Measurements from ENCODE around the gene SMARCE1. TPM values are rescaled to one million over a fixed set of nuclear protein-coding genes. Genes with fewer than 3 reads are reported as not detected.
"Not testable (repeated sequence)": the region's sequence is repeated elsewhere in the genome, so short reads cannot be mapped to it uniquely, and the experiment has no call there.

The SMARCE1 gene
- polyA plus RNA-seq, 1 donor, result 115 TPM

DNA sequence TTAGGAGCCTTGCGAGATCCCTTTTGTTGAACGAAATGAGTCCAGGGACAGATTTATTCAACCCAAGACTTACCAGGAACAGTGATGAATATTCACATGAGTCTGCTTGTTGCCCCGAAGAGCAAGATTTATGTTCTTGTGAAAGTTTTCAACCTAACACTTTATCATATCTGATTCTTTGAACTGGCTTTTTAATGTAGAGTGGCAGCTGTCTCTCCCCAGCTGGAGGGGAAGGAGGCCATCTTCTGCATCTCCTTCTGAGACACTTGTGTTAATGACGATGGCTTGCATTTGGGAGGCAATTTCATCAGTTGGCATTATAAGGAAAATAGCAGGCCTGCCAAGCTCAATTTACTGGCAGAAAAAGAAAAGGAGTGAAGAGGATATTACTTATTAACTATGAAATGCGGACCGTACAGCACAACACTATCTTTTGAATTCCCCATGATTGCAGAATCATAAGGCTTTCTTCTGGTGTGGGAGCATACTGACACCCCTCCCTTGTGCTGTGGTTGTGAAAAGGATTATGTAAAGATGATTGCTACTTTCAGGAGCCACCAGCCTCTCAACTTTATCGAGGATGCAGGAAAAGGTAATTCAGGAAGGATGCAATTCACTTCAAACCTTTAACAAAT is 35.7 kb downstream of the SMARCE1 start:
- DNase-seq (ENCODE audit: low read depth), result no peak

DNA sequence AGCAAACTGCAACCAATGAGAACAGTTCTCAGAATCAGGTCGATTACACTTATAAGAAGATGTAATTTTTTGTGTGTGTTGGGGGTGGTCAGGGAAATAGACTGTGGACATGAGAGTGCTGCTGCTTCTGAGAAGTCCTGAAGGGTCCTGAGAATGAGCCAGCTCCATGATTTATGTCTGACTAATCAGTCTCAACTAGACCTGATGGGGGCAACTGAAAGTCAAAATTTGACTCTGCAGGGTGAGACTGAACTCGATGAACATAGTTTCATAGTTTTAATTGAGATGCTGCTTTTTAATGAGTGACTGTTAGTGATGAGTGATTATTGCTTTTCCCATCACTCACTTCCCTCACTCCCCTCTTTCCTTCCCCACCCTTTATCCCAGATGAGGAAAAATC is 37.3 kb downstream of the SMARCE1 start:
- DNase-seq (ENCODE audit: low read depth), result no peak

DNA sequence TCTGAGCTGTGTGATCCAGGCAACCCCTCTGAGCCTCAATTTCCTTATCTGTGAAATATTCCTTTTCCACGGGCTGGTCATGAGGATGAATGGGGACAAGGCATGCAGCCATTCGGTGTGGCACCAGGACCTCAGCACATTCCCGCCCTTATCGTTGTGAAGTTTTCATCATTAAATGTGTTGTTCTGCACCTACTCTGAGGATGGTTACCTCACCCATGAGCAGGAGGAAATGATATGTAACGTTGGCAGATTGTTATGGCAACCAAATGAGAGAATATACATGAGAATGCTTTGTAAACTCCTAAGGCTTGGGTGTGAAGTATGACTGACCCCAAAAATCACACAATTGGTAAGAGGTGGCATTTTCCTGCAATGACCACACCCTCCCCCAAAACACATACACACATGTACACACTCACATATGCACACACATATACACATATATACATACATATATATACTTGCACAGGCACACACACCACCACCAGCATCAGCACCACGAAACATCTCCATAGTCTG is 39.5 kb downstream of the SMARCE1 start:
- DNase-seq (ENCODE audit: low read depth), result no peak

DNA sequence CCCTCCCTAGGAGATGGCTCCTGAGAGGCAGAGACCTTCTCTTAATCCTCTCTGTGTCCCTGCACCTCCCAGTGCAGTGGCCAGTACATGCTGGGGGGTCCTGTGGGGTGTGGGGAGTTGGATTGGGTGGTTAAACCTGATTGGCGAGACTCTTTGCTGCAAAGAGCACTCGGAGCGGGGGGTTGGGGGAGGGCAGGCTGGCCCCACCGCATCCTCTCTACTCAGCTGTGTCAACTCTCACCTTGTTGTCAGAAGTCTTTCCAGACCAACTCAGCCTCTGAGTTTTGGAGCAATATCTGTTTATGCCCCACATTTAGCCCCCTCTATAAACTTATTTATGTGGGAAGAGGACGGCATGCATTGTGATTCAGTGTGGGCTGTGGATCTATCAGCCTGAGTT is 40.0 kb downstream of the SMARCE1 start:
- DNase-seq (ENCODE audit: low read depth), result no peak

DNA sequence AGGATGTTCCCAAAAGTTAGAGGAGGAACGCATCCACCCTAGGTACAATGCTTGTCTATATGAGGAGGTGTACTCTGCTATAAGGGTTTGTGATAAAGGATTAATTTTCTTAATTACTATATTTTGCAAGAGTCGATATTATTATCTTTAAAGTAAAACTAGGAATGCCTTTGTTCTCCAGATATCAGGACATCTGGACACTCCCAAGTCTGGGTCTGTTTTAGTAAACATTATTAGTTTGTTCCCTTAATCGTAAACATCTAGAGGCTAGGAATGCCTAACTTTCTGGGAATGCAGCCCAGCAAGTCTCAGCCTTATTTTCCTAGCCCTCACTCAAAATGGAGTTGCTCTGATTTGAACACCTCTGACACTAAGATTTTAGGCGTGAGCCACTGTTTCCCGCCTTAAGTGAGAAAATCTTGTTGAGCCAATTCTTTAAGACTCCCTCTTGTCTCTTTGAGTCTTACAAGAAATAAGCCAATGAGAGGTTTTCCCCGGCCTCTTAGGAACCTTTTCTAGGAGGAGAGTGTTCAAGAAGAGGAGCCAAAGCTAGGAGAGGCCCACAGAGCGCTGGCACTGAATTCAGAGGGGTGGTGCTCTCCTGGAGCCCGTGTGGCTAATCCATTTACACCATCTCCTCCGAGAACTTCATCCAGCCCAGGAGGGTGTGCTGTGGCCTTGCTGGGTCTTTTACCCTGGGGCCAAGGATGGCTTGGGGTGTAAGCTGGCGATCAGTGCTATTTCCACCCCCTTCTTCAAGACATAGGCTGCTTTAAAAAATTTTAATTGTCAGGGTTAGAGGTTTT is 40.9 kb downstream of the SMARCE1 start:
- no peak for DNase-seq (ENCODE audit: low read depth)

DNA sequence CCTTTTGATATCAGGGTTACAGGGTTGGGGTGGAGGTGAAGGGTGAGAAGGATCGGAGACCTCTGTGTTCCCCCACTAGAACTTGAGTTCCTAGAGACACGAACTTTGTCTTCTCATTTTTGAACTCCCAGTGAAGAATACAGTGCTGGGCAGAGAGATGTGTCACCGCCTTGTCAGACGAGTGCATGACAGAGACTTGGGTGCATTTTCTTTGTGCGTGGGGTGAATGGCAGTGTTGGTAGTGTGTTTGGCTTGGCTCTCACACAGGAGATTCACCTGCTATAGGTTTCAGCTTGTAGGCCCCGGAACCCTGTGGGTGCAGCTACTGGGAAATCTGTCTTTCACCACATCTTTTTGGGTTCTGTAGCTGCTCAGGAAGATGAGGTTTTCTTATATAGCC is 42.3 kb downstream of the SMARCE1 start:
- DNase-seq (ENCODE audit: low read depth), result no peak

- DNase-seq (ENCODE audit: low read depth), result no peak
Measured at GRCh38 chr17:40604327-40605080, 43.1 kb downstream of the SMARCE1 start.

GRCh38 chr17:40602445-40603443 is 44.9 kb downstream of the SMARCE1 start:
- no peak for DNase-seq (ENCODE audit: low read depth)

DNA sequence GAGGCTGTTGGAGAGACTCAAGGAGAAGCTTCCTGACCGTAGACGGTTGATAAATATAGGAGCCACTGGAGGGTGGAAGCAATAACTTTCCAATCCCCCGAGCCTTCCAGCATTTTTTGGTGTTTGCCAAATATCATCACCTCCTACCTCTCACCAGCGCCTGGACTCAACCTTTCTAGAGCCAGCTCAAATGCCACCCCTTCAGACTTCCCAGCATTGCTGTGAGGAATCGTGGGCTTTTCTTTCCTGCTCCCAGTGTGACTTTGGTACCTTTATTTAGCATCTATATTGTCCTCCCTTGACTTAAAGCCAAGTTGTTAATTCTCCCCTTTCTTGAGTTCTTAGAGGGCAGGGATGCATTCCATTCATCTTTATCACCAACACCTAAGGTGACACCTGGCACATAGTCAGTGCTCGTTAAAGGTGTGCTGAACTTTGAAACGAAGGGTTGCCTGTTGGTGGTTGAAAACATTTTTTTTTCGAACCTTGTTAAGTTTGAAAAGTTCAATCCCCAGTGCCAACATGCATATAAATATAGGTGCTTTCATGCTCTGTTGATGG is 47.1 kb downstream of the SMARCE1 start:
- no peak for DNase-seq (ENCODE audit: low read depth)

DNA sequence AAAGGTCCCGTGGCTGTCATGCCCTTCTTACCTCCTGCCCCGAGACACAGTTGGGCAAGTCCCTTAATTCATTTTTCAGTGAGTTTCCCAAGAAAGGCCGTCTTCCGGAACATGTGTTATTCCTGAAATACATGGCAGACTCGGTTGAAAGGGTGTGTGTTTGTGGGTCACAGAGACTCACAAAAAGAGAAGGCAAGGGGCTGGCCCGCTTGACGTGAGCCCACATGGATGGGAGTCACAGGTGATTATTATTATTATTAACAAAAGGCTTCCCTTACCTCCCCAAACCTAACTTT is 48.2 kb downstream of the SMARCE1 start:
- no peak for DNase-seq (ENCODE audit: low read depth)

DNA sequence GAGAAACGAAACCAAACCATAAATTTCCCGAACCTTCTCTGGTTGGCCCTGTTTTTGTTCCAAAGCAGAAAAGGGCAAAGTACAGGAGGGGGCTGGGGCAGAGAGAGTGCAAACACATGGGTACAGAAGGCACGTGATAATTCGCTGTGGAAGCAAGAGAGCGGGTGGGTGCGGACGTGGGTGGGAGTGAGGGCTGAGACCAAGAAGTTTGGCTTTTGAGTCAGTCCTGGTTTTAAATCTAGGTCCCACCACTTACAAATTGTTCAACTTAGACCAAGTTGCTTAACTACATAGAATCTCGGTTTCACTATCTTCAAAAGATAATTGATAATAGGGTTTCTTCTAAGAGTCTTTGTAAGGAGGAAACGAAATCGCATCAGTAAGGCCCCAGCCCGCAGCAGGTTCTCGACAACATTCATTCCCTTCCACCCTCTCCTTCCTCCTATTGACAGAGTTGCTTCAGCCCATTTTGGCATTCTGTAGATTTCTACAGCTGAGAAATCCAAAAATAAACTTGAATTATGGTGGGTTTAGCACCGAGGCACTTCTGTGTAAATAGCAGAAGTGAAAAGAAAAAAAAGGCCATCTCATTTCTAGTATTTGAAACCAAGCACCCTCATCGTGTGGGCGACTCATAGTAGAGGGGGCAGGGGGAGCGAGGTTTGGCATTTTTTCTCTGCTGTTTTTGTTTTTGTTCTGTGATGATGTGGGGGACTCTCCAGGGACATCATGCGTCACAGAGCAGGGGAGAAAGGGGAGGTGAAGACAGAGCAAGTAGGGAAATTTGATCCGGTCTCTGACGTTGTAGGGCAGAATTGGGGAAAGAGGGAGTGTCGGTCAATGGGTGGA is 48.8 kb downstream of the SMARCE1 start:
- no peak for DNase-seq (ENCODE audit: low read depth)

GRCh38 chr17:40598301-40598618 is 49.4 kb downstream of the SMARCE1 start:
- DNase-seq (ENCODE audit: low read depth), result no peak

DNA sequence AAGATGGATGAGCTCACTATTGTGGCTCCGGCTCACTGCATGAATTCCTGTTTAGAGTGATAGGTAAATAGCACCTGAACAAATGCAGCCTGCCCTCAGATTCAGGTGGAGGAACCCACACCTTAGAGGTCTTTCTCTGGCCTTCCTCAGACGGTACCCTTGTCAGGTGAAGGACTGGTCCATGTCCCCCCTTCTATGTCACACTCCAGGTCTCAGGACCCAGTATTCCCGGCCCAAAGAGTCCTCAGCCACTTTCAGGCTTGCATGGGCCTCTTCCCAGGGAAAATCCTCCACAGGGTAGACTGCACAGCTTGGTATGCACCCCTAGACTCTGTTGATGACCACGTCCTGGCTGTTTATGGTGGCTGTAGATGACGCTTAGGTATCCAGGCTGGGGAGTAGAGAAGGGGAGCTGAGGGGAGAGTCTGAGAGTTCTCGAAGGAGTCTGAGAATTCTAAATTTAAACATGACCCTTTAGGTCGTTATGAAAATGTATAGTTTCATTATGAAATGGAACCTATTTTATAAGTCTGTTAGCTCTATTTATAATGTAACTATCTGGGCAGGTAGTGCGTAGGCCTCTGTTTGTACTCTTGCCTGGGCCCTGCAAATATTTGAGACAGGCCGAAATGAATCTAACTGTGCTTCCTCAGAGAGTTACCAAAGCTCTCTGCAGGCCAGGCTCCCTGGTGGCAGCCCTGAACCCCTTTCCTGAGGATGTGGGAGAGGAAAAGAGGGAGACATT is 49.9 kb downstream of the SMARCE1 start:
- no peak for DNase-seq (ENCODE audit: low read depth)

GRCh38 chr17:40597156-40597555 is 50.5 kb downstream of the SMARCE1 start:
- DNase-seq (ENCODE audit: low read depth), result no peak

DNA sequence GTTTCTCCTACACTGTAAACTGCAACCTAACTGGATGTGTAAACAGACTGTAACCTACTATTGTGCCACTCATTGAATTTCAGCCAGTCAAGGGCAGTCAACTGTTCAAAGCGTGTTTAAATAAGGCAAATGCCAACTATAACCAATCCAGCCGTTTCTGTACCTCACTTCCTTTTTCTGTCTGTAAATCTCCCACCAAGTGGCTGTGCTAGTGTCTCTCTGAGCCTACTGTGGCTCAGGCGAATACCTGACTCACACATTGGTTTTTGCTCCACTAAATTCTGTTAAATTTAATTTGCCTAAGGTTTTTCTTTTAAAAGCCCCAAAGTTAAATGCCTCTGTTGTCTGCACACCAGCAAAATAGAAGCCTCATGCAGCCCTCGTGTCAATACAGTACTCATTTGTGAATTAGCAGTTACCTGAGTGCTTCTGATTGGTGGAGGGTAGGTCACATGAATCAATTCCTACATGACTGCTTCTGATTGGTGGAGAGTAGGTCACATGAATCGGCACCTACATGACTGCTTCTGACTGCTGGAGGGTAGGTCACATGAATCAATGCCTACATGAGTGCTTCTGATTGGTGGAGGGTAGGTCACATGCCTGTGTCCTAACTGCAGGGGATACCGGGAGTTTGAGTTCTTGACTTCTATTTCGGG is 51.2 kb downstream of the SMARCE1 start:
- DNase-seq (ENCODE audit: low read depth), result no peak

GRCh38 chr17:40590742-40591141 is 56.9 kb downstream of the SMARCE1 start:
- DNase-seq (ENCODE audit: low read depth), result no peak

GRCh38 chr17:40588552-40588951 is 59.1 kb downstream of the SMARCE1 start:
- DNase-seq (ENCODE audit: low read depth), result no peak

DNA sequence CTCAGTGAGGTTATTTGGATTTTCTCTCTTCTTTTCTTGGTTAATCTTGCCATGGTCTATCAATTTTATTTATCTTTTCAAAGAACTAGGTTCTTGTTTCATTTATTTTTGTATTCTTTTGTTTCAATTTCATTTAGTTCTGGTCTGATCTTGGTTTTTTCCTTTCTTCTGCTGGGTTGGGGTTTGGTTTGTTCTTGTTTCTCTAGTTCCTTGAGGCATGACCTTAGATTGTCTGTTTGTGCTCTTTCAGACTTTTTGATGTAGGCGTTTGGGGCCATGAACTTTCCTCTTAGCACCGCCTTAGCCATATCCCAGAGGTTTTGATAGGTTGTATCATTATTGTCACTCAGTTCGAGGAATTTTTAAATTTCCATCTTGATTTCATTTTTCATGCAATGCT is 61.4 kb downstream of the SMARCE1 start:
- DNase-seq (ENCODE audit: low read depth), result not testable (repeated sequence)

DNA sequence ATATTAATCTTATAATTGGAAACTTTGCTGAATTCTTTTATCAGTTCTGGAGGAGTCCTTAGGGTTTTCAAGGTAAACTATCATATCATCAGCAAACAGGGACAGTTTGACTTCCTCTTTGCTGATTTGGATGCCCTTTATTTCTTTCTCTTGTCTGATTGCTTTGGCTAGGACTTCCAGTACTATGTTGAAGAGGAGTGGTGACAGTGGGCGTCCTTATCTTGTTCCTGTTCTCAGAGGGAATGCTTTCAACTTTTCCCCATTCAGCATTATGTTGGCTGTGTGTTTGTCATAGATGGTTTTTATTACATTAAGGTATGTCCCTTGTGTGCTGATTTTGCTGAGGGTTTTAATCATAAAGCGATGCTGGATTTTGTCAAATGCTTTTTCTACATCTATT is 62.7 kb downstream of the SMARCE1 start:
- not testable (repeated sequence) for DNase-seq (ENCODE audit: low read depth)

Measured in forelimb muscle (tissue), 1 donor.